GM12878 (cell line): ENCODE data around the gene EEF2KMT. TPM values are rescaled to one million over a fixed set of nuclear protein-coding genes. Genes with fewer than 3 reads are reported as not detected.
A peak's percentile ranks its signal among the peaks of the same experiment; 100 is the strongest.

Experiments
- ATAC-seq: fragments of 200-7000 bp; cut with Tn5 transposase; 3 replicates; pipeline ENCODE4 v1.9.1; 2020; ENCODE audit warnings: mild to moderate bottlenecking, moderate library complexity
- BruUV-seq: library from RNA; stranded (reverse); fragments of 400-500 nt; replicated peaks from 2 replicates; lab custom pipeline; 2021; lab: Mats Ljungman, UMichigan
- CTCF ChIA-PET: fragments of 300-600 bp; sonication (Branson Sonifier 250); formaldehyde crosslinking; extraction: SDS; loops from one replicate; lab custom pipeline; 2021; ENCODE audit warnings: inconsistent platforms; lab: Yijun Ruan, JAX
- POLR2A ChIA-PET: fragments of 350-600 bp; formaldehyde crosslinking; extraction: SDS; loops from one replicate; lab custom pipeline; 2021; ENCODE audit warnings: inconsistent platforms; lab: Charles Lee
- RAD21 ChIA-PET: fragments of 300-600 bp; sonication (Branson Sonifier 250); formaldehyde crosslinking; loops from one replicate; lab custom pipeline; 2023; ENCODE audit warnings: antibody characterized with exemption; ENCODE audit not compliant: unreplicated experiment; lab: Charles Lee
- SMC1A ChIA-PET: fragments of 300-600 bp; sonication (Branson Sonifier 250); formaldehyde crosslinking; loops from one replicate; lab custom pipeline; 2023; ENCODE audit not compliant: unreplicated experiment, uncharacterized antibody; lab: Charles Lee
- DNase-seq: peaks from one replicate; pipeline ENCODE4 v3.0.0-alpha.2; 2011; ENCODE audit warnings: low read depth, low spot score
- FAIRE-seq: peaks from 3 replicates; lab custom pipeline; 2011; peaks lifted over from hg19 to GRCh38; lab: Jason Lieb, UNC
- H2AFZ ChIP-seq: 2 replicates; pipeline ENCODE4 v1.6.0; 2011; ENCODE audit warnings: low read depth, low read length, control low read depth; ENCODE audit not compliant: control insufficient read depth
- H3K27ac ChIP-seq: 2 replicates; pipeline ENCODE4 v1.5.1; 2011; ENCODE audit warnings: control low read depth; ENCODE audit not compliant: control insufficient read depth, insufficient read depth
- H3K27me3 ChIP-seq, 2 experiments: replicated peaks in 1 of 2; 2 replicates each; pipeline versions ENCODE4 v1.6.0 to v1.6.1; 2011; ENCODE audit warnings: low read length in 1 of 2; ENCODE audit not compliant: control insufficient read depth in 2 of 2, insufficient read depth in 2 of 2
- H3K36me3 ChIP-seq, 2 experiments: 2 replicates each; pipeline ENCODE4 v1.5.1; 2011; ENCODE audit warnings: low read length in 1 of 2; ENCODE audit not compliant: control insufficient read depth in 2 of 2, insufficient read depth in 2 of 2
- H3K4me1 ChIP-seq: 2 replicates; pipeline ENCODE4 v1.6.1; 2011; ENCODE audit warnings: mild to moderate bottlenecking, low read length, moderate library complexity, mixed read lengths; ENCODE audit not compliant: control insufficient read depth, insufficient read depth
- H3K4me2 ChIP-seq: 2 replicates; pipeline ENCODE4 v1.6.0; 2011; ENCODE audit warnings: control low read depth; ENCODE audit not compliant: control insufficient read depth, insufficient read depth
- H3K4me3 ChIP-seq: fragments of 200-600 bp; sonication (generic); 2 replicates; pipeline ENCODE4 v1.5.1; 2016
- H3K79me2 ChIP-seq: 2 replicates; pipeline ENCODE4 v1.6.0; 2011; ENCODE audit warnings: low read length; ENCODE audit not compliant: control insufficient read depth, insufficient read depth
- H3K9ac ChIP-seq: 2 replicates; pipeline ENCODE4 v1.8.0; 2011; ENCODE audit warnings: low read length, control low read depth, mixed read lengths; ENCODE audit not compliant: control insufficient read depth, insufficient read depth
- H3K9me3 ChIP-seq: replicated peaks from 3 replicates; pipeline ENCODE4 v1.5.1; 2011; ENCODE audit warnings: mild to moderate bottlenecking, low read length; ENCODE audit not compliant: control insufficient read depth, insufficient read depth
- H4K20me1 ChIP-seq: 2 replicates; pipeline ENCODE4 v1.6.0; 2011; ENCODE audit not compliant: control insufficient read depth, insufficient read depth
- BACH1 ChIP-seq: fragments of 450-650 bp; IDR thresholded peaks from 2 replicates; pipeline ENCODE4 v1.6.1; 2017; ENCODE audit warnings: mild to moderate bottlenecking, borderline replicate concordance
- CHD4 ChIP-seq: fragments of 200-600 bp; sonication (generic); IDR thresholded peaks from 2 replicates; pipeline ENCODE4 v1.6.1; 2016; ENCODE audit warnings: mild to moderate bottlenecking
- EGR1 ChIP-seq, 2 experiments: IDR thresholded peaks; 1 replicate in 1 of 2; 2 replicates in 1 of 2; pipeline ENCODE4 v1.6.1; 2011 to 2012; ENCODE audit warnings: low read depth in 2 of 2, low read length in 2 of 2, borderline replicate concordance in 1 of 2, mild to moderate bottlenecking in 1 of 2, moderate library complexity in 1 of 2
- FOS ChIP-seq: IDR thresholded peaks from 3 replicates; pipeline ENCODE4 v1.6.1; 2011; ENCODE audit warnings: borderline replicate concordance; ENCODE audit not compliant: insufficient read length; ENCODE audit errors: extremely low read depth
- NBN ChIP-seq: fragments of 450-650 bp; IDR thresholded peaks from 2 replicates; pipeline ENCODE4 v1.6.1; 2016
- NKRF ChIP-seq: fragments of 450-650 bp; conservative IDR thresholded peaks from 2 replicates; pipeline ENCODE4 v1.6.1; 2017; ENCODE audit warnings: mild to moderate bottlenecking, moderate library complexity
- POU2F2 ChIP-seq: IDR thresholded peaks from 3 replicates; pipeline ENCODE4 v1.6.1; 2011; ENCODE audit warnings: low read depth, mild to moderate bottlenecking, low read length, borderline replicate concordance
- RUNX3 ChIP-seq: IDR thresholded peaks from 2 replicates; pipeline ENCODE4 v1.6.1; 2012; ENCODE audit warnings: low read length, inconsistent platforms
- SMAD5 ChIP-seq: IDR thresholded peaks from 2 replicates; pipeline ENCODE4 v1.6.1; 2016; ENCODE audit warnings: antibody characterized with exemption, low read depth
- SRF ChIP-seq, 2 experiments: IDR thresholded peaks; 2 replicates each; pipeline ENCODE4 v1.6.1; 2011; ENCODE audit warnings: low read depth in 2 of 2, low read length in 2 of 2, mild to moderate bottlenecking in 1 of 2, moderate library complexity in 1 of 2
- SUZ12 ChIP-seq: fragments of 200-600 bp; sonication (generic); IDR thresholded peaks from one replicate; pipeline ENCODE4 v1.6.1; 2018; ENCODE audit warnings: antibody characterized with exemption, mild to moderate bottlenecking; ENCODE audit not compliant: unreplicated experiment
- USF1 ChIP-seq: IDR thresholded peaks from 2 replicates; pipeline ENCODE4 v1.6.1; 2011; ENCODE audit warnings: borderline replicate concordance, low read depth, mild to moderate bottlenecking, moderate library complexity, mixed read lengths, low read length; ENCODE audit not compliant: insufficient read depth; ENCODE audit errors: extremely low read length
- ZNF687 ChIP-seq: fragments of 450-650 bp; IDR thresholded peaks from 2 replicates; pipeline ENCODE4 v1.6.1; 2017; ENCODE audit warnings: mild to moderate bottlenecking, moderate library complexity
- WGBS: methylation state at CpG from one replicate; pipeline ENCODE4 v1.1.6; 2016; ENCODE audit warnings: low lambda C conversion rate; ENCODE audit not compliant: insufficient replicate concordance, insufficient coverage; ENCODE audit errors: missing lambda C conversion rate; 5-methylcytosine and 5-hydroxymethylcytosine counted together
- in situ Hi-C: fragments of 300-500 bp; cut with MboI; formaldehyde crosslinking; loops from 9 replicates; pipeline ENCODE4 v1.14.3; 2018; ENCODE audit warnings: mixed read lengths
- intact Hi-C: fragments of 100-400 bp; cut with micrococcal nuclease; formaldehyde crosslinking; loops from one replicate; pipeline ENCODE4 v1.14.2; 2022; ENCODE audit not compliant: unreplicated experiment
- polyA plus RNA-seq, 11 experiments: library from polyadenylated mRNA; depleted of rRNA in 4 of 11; unstranded in 6 of 11; stranded (reverse) in 5 of 11; fragments of >200 nt; fragmentation: Nextera tagmentation in 4 of 11; fragmentation: Illumina TruSeq in 1 of 11; extraction: Ambion mirVana in 4 of 11; extraction: Trizol in 1 of 11; gene quantifications; 1 replicate in 1 of 11; 2 replicates in 10 of 11; pipeline versions ENCODE4 v1.2.1 to v1.2.3, GENCODE V29; 2011 to 2016; ENCODE audit warnings: inconsistent platforms in 2 of 11, missing spikeins in 2 of 11, low read depth in 1 of 11
- total RNA-seq, 4 experiments: library from RNA; depleted of rRNA in 3 of 4; stranded (reverse); fragments of >200 nt in 3 of 4; fragmentation: Illumina TruSeq in 1 of 4; extraction: Trizol in 1 of 4; gene quantifications; 2 replicates each; pipeline versions ENCODE4 v1.2.1 to v1.2.3, GENCODE V29; 2013 to 2021

The EEF2KMT gene
- total and polyA plus RNA-seq, 10 of the 15 experiments (the other 5 are each of a cell fraction or from before 2014, with no cell fraction given), result 3.8 to 28.1 (median 14.3) TPM

- POLR2A ChIA-PET, result no interaction called here
- Histone ChIP-seq H2AFZ (no peak overlapping the region), H3K36me3 (no peaks in the 10 kb centered on the region), H3K79me2 (no peaks in the 10 kb centered on the region)
- no peak for TF ChIP-seq CHD4
- TF ChIP-seq SRF (IDR thresholded peaks at IDR 0.05; ENCODE audit: low read depth in 2 of 2, low read length in 2 of 2), result no peak
- no peak for TF ChIP-seq SUZ12
- TF ChIP-seq BACH1, result no peak
- TF ChIP-seq EGR1 (IDR thresholded peaks at IDR 0.05; ENCODE audit: borderline replicate concordance in 1 of 2, low read depth in 2 of 2, low read length in 2 of 2), result no peak
- no peak for TF ChIP-seq ZNF687
- no peak for TF ChIP-seq SMAD5
- no peak for TF ChIP-seq FOS
- TF ChIP-seq NKRF, result no peak
- no peak for TF ChIP-seq NBN
- TF ChIP-seq USF1, result no peak
- TF ChIP-seq POU2F2, result no peak
- TF ChIP-seq RUNX3, result no peak
- TF ChIP-seq, all 136 proteins: peak for 0
- H3K4me2 ChIP-seq, result peak overlapping the region; percentile 30; the same call in 1 of the 2 replicates
- intact Hi-C loops (no loop called here), in situ Hi-C loops (no loop called here)
- FAIRE-seq (no peak), ATAC-seq (no peak), DNase-seq (no peak)
- H3K27me3 ChIP-seq, result no peaks in the 10 kb centered on the region
- H4K20me1 ChIP-seq, result no peaks in the 10 kb centered on the region
- H3K4me1 ChIP-seq, result peaks cover 24% of the 10 kb centered on the region
- H3K4me3 ChIP-seq, result no peak overlapping the region
- ChIA-PET SMC1A (interaction anchor here (0.6 kb wide), 1 partner anchor 1111 kb away, joined by 3 read pairs; no protein-coding TSS in a partner anchor), CTCF (interaction anchor here (0.8 kb wide), 1 partner anchor 352 kb away, joined by 3 read pairs; no protein-coding TSS in a partner anchor), RAD21 (no interaction called here)
- WGBS, result 23% methylated on average over 12 of the region's 12 CpGs
- H3K27ac ChIP-seq, result no peak overlapping the region
- H3K9ac ChIP-seq, result no peak overlapping the region
- BruUV-seq, result no TSS peak
- H3K9me3 ChIP-seq, result no peaks in the 10 kb centered on the region
These were observed 61.1 kb downstream of the EEF2KMT start for GRCh38 chr16:5036228-5037156.
